MV-4-11 (cell line): Measurements from ENCODE around the gene PRRC1.

ENCODE experiments used
- DNase-seq: peaks from one replicate; lab custom pipeline; 2025; lab: John Stamatoyannopoulos, UW

The PRRC1 gene

GRCh38 chr5:127580731-127581130 lies 63.3 kb downstream of the PRRC1 start:
- no peak for DNase-seq

DNA sequence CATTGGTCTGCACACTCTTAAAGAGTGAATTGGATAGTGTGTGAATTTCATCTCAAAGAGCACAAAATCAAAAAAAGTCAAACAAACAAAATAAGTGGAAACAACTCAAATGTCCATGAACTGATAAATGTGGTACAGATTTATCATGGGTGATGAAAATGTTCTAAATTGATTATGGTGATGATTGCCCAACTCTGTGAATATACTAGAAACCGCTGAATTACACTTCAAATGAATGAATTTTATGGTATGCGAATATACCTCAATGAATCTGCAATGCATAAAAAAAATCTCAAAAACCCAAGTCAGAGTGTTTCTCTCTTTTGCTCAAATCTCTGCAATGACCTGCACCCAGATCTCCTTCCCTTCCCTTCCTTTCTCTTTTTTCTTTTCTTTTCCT lies 64.0 kb downstream of the PRRC1 start:
- DNase-seq, result no peak

- no peak for DNase-seq
Observed at GRCh38 chr5:127582773-127583370, 65.4 kb downstream of the PRRC1 start.

DNA sequence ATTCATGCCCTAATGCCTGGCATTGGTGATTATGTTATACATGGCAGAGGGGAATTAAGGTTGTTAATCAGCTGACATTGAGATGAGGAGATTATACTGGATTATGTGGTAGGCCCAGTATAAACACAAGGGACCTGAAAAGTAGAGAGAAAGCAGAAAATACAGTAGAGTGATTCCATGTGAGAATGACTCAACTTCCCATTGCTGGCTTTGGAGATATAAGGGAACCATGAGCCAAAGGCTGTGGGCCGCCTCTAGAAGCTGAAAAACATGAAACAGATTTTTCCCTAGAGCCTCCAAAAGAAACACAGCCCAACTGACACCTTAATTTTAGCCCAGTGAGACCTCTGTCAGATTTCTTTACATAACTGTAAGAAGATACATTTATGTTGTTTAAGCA lies 66.4 kb downstream of the PRRC1 start:
- DNase-seq, result no peak

DNA sequence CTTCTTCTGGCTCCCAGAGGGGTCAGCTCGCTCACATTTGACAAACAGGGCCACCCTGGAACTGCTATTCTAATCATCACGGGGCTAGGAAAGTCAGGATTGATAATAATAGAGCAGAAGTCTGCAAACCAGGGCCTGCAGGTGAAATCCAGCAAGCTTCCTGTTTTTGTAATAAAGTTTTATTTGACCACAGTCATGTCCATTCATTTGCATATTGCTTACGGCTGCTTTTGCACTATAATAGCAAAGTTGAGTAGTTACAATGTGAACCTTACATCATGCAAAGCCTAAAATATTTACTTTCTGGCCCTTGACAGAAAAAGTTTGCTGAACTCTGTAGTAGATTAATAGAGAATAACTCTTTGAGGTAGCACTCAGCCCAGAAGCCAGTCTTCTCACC lies 68.2 kb downstream of the PRRC1 start:
- DNase-seq, result no peak

DNA sequence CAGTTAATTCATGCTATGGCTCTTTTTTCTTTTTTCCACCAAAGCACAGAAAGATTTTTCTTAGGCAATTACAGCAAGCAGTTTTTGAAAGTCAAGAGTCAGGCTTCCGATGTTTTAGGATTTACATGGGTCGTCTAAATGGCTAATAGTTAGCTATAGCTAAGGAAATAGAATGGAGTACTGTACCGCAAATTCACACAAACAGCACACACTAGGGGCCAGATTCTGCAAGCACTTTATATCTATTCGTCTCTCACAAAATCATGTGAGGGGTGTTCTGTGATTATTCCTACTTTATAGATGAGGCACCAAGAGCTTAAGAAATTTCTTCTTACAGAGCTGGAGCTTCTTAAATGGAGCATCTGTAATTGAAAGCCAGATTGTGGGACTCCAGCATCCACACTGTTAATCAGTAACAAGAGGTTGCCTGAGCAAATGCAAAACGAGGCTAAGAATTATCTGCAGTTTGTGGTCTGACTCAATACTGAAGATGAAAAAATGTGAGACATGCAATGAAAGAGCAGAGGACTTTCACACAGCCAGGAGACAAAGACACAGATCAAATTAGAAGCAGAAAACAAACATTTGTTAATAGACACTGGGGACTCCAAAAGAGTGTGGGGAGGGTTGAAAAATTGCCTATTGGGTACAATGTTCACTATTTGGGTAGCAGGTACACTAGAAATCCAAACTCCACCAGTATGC lies 68.8 kb downstream of the PRRC1 start:
- DNase-seq, result no peak

DNA sequence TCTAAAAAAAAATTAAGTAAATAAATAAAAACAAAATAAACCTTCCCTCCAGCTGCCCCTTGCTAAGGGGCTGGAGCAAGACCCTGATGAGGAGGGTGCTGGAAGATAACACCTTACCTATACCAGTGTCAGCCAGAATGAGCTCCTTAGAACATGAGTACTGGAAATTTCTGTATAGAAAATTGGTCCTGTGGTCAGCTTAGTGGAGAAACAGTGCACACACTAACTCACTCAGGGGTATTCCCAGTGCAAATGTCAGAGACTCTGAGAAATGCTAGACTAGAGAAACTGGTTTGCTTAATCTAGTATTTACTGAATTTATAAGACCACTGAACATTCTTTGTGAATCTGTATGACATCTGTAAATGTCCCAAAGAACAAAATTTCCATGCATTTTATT lies 69.4 kb downstream of the PRRC1 start:
- DNase-seq, result no peak

DNA sequence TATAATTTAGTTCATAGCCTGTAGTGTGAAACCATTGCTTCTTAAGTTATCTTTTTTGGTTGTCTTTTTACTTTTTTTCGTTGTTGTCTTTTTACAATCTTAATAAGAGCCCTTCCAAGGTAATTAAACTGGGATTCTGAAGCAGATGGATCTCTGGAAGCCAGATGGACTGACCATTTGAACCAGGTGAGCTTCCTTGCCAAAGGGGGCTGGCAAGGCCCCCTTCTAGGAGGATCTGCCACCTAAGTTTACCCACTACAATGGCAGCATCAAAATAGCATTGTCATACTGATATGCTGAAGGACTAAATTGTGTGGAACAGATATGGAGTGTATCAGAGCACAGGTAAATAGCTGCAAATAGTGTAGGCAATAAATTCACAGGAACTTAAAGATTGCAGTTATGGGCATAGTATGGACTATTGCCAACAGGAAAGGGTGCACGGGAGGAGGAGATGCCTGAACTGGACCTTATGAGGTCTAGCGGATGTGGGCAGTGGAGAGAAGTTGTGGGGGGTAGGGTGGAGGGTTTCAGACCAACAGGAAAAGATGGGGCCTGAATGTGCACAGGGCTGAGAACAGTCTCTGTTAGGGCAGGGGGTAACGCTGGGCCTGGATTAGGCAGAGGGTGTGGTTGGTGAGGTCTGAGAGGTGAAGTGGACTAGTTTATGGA lies 69.9 kb downstream of the PRRC1 start:
- no peak for DNase-seq

- DNase-seq, result no peak
Observed at GRCh38 chr5:127588368-127588767, 70.9 kb downstream of the PRRC1 start.

GRCh38 chr5:127589309-127590030 lies 72.0 kb downstream of the PRRC1 start:
- DNase-seq, result no peak

DNA sequence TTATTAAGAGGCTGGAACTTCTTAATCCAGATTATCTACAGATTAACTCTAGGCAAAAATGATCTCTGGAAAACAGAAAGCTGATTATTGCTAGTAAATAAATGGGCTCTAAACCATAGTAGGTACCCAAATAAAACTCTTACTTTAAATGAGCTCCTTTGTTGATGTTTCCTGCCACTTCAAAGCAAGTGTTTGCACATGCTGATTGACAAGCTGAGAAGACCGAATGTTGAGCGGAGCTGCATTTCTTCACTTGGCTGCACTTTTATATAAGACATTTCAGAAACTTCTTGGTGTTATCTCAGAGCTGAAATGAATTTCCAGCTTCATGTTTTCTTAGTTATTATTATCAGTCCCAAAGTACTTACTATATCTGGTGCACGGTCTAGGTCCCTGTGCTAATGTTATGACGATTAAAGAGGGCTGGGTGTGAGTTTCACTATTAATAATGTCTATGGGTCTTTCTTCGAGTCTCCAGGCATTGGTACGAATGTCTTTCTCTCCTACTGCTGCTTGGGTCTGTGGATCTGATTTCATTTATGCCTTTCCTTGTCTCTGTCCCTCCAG lies 72.8 kb downstream of the PRRC1 start:
- no peak for DNase-seq

GRCh38 chr5:127595484-127596368 lies 78.3 kb downstream of the PRRC1 start:
- no peak for DNase-seq

DNA sequence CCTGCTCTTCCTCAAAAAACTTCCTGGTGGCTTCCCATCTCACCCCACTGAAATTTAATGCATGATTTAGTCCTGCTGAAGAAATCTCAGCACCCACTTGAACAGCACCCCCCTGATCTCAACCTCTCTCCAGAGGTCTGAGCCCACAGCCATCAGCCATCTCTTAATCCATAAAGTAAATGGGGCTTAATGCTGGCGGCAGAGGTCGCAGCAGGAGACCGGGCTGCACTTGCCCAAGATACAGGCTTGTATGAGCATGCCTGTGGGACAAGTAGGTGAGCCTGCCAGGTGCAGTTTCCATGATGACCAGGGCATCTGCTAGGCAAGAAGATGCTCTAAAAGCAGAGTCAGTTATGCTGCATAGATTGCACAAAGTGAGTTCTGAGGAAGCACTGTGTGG lies 79.1 kb downstream of the PRRC1 start:
- no peak for DNase-seq

DNA sequence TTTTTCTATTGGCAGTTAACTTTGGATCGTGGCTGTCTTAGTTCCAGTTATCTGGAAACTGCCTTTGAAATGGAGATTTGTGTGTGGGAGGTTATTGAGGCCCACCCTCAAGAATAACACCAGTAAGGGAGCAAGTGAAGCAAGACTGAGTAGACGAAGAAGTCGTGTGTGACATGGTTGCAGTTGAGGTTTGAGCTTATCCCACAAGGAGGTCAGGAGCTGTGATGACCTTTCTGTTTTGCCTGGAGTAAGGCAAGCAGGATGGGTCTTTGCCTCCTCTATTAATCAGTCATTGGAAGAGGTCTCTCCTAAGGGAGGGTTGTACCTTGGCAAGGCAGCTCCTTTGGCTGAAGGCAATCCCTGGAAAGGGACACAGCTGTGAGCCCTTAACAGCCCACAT lies 81.9 kb downstream of the PRRC1 start:
- DNase-seq, result no peak

DNA sequence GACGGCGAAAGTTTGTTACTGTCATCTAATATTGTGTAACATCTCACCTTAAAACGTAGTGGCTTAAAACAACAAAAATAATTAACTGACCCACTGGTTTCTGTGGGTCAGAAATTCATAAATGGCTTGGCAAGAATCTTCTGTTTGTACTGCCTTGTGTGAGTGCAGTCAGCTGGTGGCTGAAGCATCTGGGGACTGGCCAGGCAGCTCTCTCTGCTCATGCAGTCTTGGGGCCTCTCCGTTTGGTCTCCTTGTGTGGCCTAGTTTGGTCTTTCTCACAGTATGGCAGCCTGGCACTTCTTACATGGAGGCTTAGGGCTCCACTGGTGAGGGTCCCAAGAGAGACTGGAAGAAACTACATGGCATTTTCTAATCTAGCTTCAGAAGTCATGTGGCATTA lies 82.4 kb downstream of the PRRC1 start:
- DNase-seq, result no peak

- DNase-seq, result no peak
Observed at GRCh38 chr5:127601111-127601510, 83.7 kb downstream of the PRRC1 start.

DNA sequence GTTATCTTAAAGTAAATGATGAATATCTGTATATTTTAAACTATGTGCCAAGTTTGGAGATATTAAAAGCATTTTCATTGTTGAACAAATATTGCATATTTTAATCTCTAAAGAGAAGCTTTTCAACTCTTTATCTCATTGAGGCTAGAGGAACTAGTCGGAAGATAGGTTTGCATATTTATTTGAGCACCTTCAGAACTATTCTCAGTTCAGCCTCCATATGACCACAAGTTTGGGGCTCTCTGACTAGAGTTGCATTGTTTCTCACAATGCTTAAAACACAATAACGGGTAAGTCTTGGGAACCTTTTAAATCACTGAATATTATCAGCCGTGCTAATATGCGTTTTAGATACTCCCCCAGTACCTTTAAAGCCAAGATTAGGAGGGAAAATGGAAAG lies 84.2 kb downstream of the PRRC1 start:
- DNase-seq, result no peak

- DNase-seq, result no peak
Observed at GRCh38 chr5:127602481-127602880, 85.0 kb downstream of the PRRC1 start.

GRCh38 chr5:127602896-127603844 lies 85.7 kb downstream of the PRRC1 start:
- DNase-seq, result no peak
